C4-2B (cell line): ENCODE results near the gene C19orf81.

Source experiments
- ZFX ChIP-seq: fragments of 450-650 bp; IDR thresholded peaks from 2 replicates; pipeline ENCODE4 v1.6.1; 2017
- TF ChIP-seq, protein P1 (sequence below): fragments of 450-650 bp; conservative IDR thresholded peaks from 2 replicates; pipeline ENCODE4 v1.5.1; 2017; ENCODE audit warnings: mild to moderate bottlenecking

DNA sequence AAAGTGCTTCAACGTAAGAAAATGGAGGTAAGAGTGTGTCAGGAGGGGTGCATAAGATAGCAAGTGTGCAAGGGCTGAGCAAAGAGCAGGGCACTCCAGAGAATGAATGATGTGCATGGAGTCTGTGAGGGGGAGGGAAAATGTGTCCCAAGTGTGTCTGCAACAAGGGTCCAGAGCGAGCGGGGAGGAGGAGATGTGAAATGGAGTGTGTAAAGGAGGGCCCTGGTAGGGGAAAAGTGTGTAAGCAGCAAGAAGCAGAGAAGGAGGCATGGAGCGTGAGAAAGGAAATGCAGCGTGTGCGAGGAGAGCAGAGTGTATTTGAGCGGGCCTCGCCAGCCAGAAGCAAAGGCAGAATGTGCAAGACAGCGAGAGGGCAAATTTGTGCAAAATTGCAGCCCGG, 11.8 kb downstream of the C19orf81 start:
- TF ChIP-seq, protein P1, sequence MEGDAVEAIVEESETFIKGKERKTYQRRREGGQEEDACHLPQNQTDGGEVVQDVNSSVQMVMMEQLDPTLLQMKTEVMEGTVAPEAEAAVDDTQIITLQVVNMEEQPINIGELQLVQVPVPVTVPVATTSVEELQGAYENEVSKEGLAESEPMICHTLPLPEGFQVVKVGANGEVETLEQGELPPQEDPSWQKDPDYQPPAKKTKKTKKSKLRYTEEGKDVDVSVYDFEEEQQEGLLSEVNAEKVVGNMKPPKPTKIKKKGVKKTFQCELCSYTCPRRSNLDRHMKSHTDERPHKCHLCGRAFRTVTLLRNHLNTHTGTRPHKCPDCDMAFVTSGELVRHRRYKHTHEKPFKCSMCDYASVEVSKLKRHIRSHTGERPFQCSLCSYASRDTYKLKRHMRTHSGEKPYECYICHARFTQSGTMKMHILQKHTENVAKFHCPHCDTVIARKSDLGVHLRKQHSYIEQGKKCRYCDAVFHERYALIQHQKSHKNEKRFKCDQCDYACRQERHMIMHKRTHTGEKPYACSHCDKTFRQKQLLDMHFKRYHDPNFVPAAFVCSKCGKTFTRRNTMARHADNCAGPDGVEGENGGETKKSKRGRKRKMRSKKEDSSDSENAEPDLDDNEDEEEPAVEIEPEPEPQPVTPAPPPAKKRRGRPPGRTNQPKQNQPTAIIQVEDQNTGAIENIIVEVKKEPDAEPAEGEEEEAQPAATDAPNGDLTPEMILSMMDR = no peak
- TF ChIP-seq ZFX = no peak
